Left lung (tissue), 10 donors: ENCODE measurements around the gene BRF1. TPM values are rescaled to one million over a fixed set of nuclear protein-coding genes. Genes with fewer than 3 reads are reported as not detected.
A peak's percentile ranks its signal among the peaks of the same experiment; 100 is the strongest.

Source experiments
- ATAC-seq: fragments of 200-7000 bp; cut with Tn5 transposase; one replicate; pipeline ENCODE4 v1.9.1; 2020; ENCODE audit warnings: moderate library complexity
- DNase-seq, 4 donors: peaks; one replicate each; pipeline ENCODE4 v3.0.0-alpha.2; 2013 to 2020
- H3K27ac ChIP-seq, 2 donors: fragments of 200-600 bp; sonication (generic) in 1 of 2; one replicate each; pipeline versions ENCODE4 v1.5.0 to v1.8.0; 2020 to 2021
- H3K27me3 ChIP-seq, 2 donors: fragments of 200-600 bp; sonication (generic) in 1 of 2; one replicate each; pipeline versions ENCODE4 v1.5.0 to v1.8.0; 2020 to 2021
- H3K36me3 ChIP-seq, 2 donors: fragments of 200-600 bp; sonication (generic) in 1 of 2; one replicate each; pipeline versions ENCODE4 v1.5.0 to v1.8.0; 2020 to 2021
- H3K4me1 ChIP-seq, 2 donors: fragments of 200-600 bp; one replicate each; pipeline ENCODE4 v1.8.0; 2021
- H3K4me3 ChIP-seq, 2 donors: fragments of 200-600 bp; sonication (generic) in 1 of 2; one replicate each; pipeline versions ENCODE4 v1.5.0 to v1.8.0; 2020 to 2021; ENCODE audit warnings: mild to moderate bottlenecking in 1 of 2
- H3K9me3 ChIP-seq, 2 donors: fragments of 200-600 bp; sonication (generic) in 1 of 2; one replicate each; pipeline versions ENCODE4 v1.5.0 to v1.8.0; 2020 to 2021
- CTCF ChIP-seq, 2 donors: fragments of 200-600 bp; sonication (generic) in 1 of 2; IDR thresholded peaks; one replicate each; pipeline versions ENCODE4 v1.5.0 to v1.8.0; 2021; ENCODE audit warnings: antibody characterized with exemption in 2 of 2
- intact Hi-C, 2 donors: fragments of 100-400 bp; cut with DNase I; formaldehyde crosslinking; loops; one replicate each; pipeline versions ENCODE4 v1.11.2 to v1.14.2; 2022
- polyA plus RNA-seq, 6 donors: library from polyadenylated mRNA; unstranded; fragments of 120-200 nt; gene quantifications; one replicate each; pipeline ENCODE4 v1.2.1, GENCODE V29; 2013; ENCODE audit not compliant: insufficient read length in 6 of 6
- total RNA-seq, 2 donors: library from RNA; stranded (reverse); fragmentation: NEBNext Ultra II Directional; extraction: Animal tissue kit (Norgen Biotek cat#: 25700); gene quantifications; one replicate each; pipeline ENCODE4 v1.2.1, GENCODE V29; 2021
- donor health status: DM: no; HTN: yes; CAD: no.
- donor health status: DM: no; HTN: no; CAD: no.

BRF1 gene
- total and polyA plus RNA-seq, 8 donors, result 32.7 to 45.1 (median 34.9) TPM

GRCh38 chr14:105187935-105188524 lies 112.8 kb downstream of the BRF1 start:
- peak; percentile 92 for ATAC-seq

DNA sequence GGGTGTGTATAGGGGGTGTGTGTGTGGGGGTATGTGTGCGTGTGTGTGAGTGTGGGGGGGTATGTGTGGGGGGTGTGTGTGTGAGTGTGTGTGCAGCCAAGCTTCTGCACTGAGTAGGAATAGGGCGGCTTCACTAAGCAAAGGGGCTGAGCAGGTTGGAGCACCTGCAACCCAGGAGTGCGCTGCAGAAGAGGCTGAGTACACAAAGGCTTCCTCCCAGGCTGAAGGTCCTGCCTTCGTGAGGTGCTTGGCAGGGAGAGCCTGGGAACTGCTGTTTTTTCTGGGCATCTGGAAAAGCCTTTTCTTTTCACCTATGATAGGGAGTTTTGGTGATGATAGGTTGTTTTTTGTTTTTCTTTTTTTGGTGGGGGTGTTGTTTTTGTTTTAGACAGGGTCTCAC lies 113.7 kb downstream of the BRF1 start:
- no peak for TF ChIP-seq CTCF (IDR thresholded peaks at IDR 0.05)
- Histone ChIP-seq H3K27ac (no peak overlapping the region), H3K9me3 (peaks cover 0 to 4% of the 10 kb centered on the region in 2 donors), H3K4me3 (no peak overlapping the region), H3K36me3 (no peaks in the 10 kb centered on the region), H3K27me3 (peaks cover 0 to 14% of the 10 kb centered on the region in 2 donors), H3K4me1 (peaks cover 0 to 7% of the 10 kb centered on the region in 2 donors)
- intact Hi-C loops, result no loop called here
- peak; percentile 96 for ATAC-seq
- peak in 1 of 4 donors; percentile 72 for DNase-seq

More at GRCh38 chr14:105187935-105188524, 112.8 kb downstream of the BRF1 start:
- TF ChIP-seq CTCF (IDR thresholded peaks at IDR 0.05), result peak in 1 of 2 donors; percentile 30
- no peak overlapping the region for H3K27ac ChIP-seq
- no peak overlapping the region for H3K4me3 ChIP-seq
- H3K9me3 ChIP-seq, result peaks cover 0 to 4% of the 10 kb centered on the region in 2 donors
- no peaks in the 10 kb centered on the region for H3K36me3 ChIP-seq
- H3K27me3 ChIP-seq, result peaks cover 0 to 17% of the 10 kb centered on the region in 2 donors
- no peak for DNase-seq
- intact Hi-C loops, result no loop called here
- H3K4me1 ChIP-seq, result peaks cover 0 to 8% of the 10 kb centered on the region in 2 donors

- no peak for TF ChIP-seq CTCF (IDR thresholded peaks at IDR 0.05)
- Histone ChIP-seq H3K9me3 (peaks cover 0 to 4% of the 10 kb centered on the region in 2 donors), H3K36me3 (no peaks in the 10 kb centered on the region), H3K4me1 (peaks cover 0 to 12% of the 10 kb centered on the region in 2 donors), H3K27ac (no peak overlapping the region), H3K4me3 (no peak overlapping the region), H3K27me3 (peaks cover 0 to 12% of the 10 kb centered on the region in 2 donors)
- ATAC-seq (no peak), DNase-seq (no peak)
- intact Hi-C loops, result no loop called here
Observed at GRCh38 chr14:105185973-105186372, 114.8 kb downstream of the BRF1 start.

- intact Hi-C loops, result no loop called here
Observed at GRCh38 chr14:105185001-105185400, 115.8 kb downstream of the BRF1 start.

More at GRCh38 chr14:105185001-105185400, 115.8 kb downstream of the BRF1 start:
- no peak for TF ChIP-seq CTCF (IDR thresholded peaks at IDR 0.05)
- Histone ChIP-seq H3K4me1 (peaks cover 6 to 19% of the 10 kb centered on the region in 2 donors), H3K36me3 (no peaks in the 10 kb centered on the region), H3K4me3 (no peak overlapping the region), H3K27ac (no peak overlapping the region), H3K9me3 (peaks cover 0 to 4% of the 10 kb centered on the region in 2 donors), H3K27me3 (peaks cover 0 to 10% of the 10 kb centered on the region in 2 donors)
- ATAC-seq, result no peak
- DNase-seq, result no peak
